GM21447 (cell line): Measurements from ENCODE around the gene FAF2.

Experiments used
- ATAC-seq: cut with Tn5 transposase; IDR thresholded peaks from one replicate; pipeline ENCODE4 v1.9.1; 2021; ENCODE audit not compliant: unreplicated experiment

FAF2 gene

GRCh38 chr5:176500511-176500910, 52.3 kb downstream of the FAF2 start:
- ATAC-seq: no peak

- no peak for ATAC-seq
Measured at GRCh38 chr5:176501333-176501732, 53.1 kb downstream of the FAF2 start.

DNA sequence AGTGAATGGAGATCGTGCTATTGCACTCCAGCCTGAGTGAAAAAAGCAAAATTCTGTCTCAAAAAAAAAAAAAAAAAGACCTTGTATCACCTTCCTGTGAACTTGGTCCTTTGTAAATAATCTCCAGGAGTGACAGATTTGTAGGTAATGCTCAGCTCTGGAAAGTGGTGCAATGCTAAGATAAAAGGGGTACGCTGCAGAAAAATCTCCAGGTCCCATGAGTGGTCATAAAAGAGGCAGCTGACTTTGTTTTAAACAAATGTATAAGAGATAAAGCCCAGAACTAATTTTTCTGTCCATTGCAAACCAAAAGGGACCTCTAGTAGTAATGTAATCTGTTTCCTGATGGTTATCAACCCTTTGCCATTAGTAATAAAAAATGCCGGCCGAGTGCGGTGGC, 55.3 kb downstream of the FAF2 start:
- no peak for ATAC-seq

GRCh38 chr5:176507911-176508310, 59.7 kb downstream of the FAF2 start:
- ATAC-seq: no peak

DNA sequence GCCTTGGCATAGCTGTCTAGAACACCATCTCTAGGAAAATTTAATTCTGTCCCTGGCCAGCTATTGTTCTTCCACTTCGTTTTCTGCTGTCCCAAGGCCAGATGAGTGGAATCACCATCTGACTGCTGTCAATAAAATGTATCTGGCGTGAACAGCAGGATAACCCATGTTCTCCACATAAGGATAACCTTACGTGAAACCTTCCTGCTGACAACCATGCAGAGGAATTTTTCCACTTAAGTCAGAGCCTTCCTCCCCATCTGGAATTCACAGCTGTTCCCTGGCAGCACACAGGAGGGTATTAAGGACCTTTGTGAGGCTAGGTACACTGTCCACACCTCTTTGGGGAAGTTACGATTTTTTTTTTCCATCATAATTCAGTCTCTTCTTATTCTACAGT, 60.4 kb downstream of the FAF2 start:
- no peak for ATAC-seq

GRCh38 chr5:176513788-176514187, 65.6 kb downstream of the FAF2 start:
- ATAC-seq: no peak

DNA sequence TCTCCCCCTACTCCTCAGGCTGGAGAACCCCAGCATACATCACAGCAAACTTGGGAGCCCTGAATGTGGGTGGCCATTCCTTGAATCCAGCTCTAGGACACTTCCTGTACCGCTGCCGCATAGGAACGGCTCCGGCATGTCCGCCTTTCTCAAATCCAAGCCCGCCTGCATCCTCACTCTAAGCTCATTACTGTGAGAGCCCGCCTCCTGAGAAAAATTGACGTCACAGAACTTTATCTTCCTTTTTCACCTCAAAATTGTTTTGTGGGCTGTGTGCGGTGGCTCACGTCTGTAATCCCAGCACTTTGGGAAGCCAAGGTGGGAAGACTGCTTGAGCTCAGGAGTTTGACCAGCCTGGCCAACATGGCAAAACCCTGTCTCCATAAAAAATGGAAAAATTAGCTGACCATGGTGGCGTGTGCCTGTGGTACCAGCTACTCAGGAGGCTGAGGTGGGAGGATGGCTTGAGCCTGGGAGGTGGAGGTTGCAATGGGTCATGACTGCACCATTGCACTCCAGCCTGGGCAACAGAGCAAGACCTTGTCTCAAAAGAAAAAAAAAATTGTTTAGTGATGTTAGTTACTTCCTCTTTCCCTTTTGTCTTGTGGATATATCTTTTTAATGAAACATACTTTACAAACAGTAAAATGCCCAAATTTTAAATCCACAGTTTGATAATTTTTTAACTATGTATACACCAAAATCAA, 66.2 kb downstream of the FAF2 start:
- ATAC-seq: no peak

- ATAC-seq: no peak
Measured at GRCh38 chr5:176515396-176515795, 67.2 kb downstream of the FAF2 start.

DNA sequence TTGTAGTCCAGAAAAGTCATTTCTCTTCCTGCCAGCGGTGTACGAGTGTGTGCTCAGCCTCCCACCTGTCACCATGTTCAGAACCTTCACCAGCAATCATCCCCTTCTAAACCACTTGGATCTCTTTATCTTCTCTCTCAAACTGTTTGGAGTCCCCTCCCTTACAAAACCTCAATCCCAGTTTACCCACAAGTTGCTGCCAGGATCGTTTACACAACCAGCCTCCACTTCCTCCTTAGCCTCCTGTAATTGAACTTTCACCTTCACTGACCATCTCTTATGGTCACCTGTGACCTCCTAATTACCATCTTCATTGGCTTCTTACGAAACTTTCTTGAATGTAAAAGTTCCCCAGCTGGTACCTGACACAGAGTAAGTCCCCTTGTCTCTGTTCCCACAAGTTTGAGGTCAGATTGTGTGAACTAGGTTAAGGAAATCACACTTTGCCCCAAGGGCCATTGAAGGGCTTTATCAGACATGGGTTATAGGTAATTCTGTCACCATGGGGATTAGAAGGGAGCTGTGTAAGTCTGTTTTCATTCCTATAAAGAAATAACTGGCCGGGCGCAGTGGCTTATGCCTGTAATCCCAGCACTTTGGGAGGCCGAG, 69.0 kb downstream of the FAF2 start:
- ATAC-seq: no peak

DNA sequence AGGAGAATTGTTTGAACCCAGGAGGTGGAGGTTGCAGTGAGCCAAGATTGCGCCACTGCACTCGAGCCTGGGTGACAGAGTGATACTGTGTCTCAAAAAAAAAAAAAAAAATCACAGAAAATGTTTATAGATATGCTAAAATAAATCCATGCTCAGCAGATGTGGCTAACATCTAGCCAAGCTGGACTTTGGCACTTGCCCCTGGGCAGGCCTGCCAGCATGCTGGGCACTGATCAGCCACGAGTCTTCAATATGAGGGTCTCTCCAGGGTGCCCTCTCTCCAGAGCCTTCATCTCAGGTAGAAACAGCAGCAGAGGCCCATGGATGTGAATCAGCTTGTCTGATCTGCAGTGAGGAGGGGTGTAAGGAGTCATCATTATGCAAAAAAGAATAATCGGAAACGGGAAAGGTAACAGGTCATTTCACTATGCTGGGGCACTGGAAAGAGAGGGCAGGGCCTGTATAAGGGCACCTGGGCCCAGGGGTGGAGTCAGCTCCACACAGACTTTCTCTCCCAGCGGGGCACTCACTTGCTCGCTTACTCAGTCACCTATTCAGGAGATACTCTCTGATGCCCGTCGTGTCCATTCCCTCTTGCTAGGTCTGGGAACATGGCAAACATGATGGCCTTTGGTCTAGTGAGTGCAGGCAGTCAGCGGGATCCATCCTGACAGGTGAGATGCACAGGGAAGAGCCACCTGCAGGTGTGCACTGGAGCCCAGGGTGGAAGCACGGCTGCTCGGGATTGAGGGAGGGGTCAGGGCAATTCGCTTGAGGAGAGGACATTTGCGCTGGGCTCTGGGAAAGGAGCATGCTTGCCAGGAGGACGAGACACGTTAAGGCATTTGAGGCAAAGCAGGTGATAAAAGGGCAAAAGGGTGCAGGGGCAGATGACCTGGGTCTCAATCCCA, 71.9 kb downstream of the FAF2 start:
- no peak for ATAC-seq

DNA sequence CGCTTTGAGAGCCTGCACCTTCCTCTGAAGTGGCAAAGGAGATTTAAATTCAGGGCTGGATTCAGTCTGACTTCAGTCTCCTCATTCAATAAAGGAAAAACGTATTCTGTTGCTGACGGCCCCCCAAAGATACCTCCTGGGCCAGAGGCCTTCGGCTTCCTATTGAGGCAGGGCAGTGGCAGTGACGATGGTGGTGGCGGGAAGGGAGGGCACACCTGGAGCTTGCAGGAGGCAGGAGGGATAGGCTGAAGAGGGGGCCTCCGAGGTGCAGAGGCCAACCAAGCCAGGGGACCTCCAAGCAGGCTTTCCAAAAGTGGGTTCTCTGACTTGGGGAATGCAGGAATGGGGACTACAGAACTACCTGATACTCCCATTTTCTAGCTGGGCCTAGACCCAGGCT, 73.1 kb downstream of the FAF2 start:
- ATAC-seq: no peak

DNA sequence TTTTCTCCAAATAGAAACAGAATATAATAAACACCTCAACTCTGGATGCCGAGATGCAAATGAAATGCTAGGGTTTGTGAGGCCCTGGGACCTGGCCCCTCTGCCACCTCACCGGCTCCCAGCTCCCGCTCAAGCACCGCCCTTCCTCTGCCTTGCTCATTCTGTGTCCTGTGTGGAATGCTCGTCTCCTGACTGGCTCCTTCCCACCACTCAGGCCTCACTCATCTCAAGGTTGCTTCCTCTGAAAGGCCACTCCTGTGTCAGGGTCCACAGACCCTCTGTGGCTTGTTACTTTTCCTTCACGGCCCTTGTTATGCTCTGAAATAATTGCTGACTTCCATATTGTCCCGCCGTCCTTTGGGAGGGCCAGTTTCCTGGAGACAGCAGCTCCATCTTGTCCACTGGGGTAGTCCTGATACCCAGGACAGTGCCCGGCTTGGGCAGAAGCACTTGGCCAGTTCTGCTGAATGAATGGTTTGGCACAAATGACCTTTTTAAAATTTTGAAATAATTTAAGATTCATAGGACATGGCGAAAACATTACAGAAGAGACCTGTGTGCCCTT, 73.6 kb downstream of the FAF2 start:
- ATAC-seq: no peak

DNA sequence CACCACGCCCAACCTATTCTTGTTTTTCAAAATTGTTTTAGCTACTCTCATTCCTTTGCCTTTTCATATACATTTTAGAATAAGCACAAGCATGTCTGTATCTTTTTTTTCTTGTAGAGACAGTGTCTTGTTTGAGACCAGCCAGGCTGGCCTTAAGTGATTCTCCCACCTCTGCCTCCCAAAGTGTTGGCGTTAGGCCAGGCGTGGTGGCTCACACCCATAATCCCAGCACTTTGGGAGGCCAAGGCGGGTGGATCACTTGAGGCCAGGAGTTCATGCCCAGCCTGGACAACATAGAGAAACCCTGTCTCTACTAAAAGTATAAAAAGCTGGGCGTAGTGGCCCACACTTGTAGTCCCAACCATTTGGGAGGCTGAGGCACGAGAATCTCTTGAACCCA, 76.0 kb downstream of the FAF2 start:
- no peak for ATAC-seq

GRCh38 chr5:176524987-176525386, 76.8 kb downstream of the FAF2 start:
- no peak for ATAC-seq

- no peak for ATAC-seq
Measured at GRCh38 chr5:176525677-176526076, 77.5 kb downstream of the FAF2 start.

GRCh38 chr5:176526462-176526861, 78.3 kb downstream of the FAF2 start:
- no peak for ATAC-seq

DNA sequence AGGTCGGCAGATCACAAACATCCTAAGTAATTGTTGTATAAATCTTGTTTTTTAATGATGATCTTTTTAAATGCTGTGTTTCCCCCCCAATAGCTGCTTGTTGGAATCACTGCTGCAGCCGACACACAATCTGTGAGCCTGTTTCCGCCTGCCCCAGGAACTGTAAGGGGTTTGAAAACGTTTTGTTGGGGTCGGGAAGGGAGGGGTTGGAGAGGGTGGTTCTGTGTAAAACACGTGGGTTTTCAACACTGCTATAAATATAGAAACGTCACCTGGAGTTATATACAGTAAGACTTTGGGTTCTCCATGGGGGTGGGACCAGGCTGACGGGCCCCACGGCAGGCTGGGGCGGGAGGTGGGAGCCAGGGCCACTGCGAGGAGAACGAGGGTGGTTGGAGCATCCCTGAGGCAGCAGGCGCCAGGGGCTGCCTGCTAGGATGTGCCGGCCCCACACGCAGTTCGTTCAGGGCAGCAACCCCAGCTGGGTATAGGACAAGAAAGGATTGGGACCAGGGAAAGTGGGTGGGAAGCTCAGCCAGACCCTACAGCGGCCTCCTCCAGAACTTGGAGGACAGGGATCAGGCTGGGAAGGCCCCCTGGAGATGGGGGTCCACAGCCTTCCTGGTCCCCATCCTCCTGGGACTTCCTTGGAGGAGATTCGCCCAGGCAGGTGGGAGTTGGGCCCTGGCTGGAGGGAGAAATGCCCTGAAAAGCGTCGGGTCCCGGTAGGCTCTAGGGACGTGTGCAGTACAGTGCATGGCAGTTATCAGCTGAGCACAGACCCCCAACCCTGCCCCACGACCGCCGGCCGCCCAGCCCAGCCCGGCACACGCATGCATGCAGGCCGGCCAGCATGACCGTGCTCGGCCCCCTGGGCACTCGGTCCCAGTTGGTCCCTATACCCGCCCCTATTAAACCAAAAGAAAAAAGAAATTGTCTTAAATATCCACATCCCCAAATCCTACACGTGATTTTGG, 79.3 kb downstream of the FAF2 start:
- ATAC-seq: no peak

GRCh38 chr5:176528301-176528700, 80.1 kb downstream of the FAF2 start:
- ATAC-seq: no peak

GRCh38 chr5:176528761-176529115, 80.6 kb downstream of the FAF2 start:
- ATAC-seq: no peak

GRCh38 chr5:176529116-176529740, 81.0 kb downstream of the FAF2 start:
- ATAC-seq: no peak
